KOPT-K1 (cell line): ENCODE results near the gene ARAP1.
"Not testable (repeated sequence)": the region's sequence is repeated elsewhere in the genome, so short reads cannot be mapped to it uniquely, and the experiment has no call there.

Experiments used
- H3K27ac ChIP-seq: fragments of 200-600 bp; sonication (generic); 2 replicates; pipeline ENCODE4 v1.5.1; 2016; ENCODE audit warnings: antibody characterized with exemption, mild to moderate bottlenecking, low read depth, low read length; ENCODE audit not compliant: poor library complexity, severe bottlenecking
- H3K36me3 ChIP-seq: fragments of 200-600 bp; sonication (generic); 2 replicates; pipeline ENCODE4 v1.5.1; 2017; ENCODE audit warnings: antibody characterized with exemption, mild to moderate bottlenecking, low read length, moderate library complexity; ENCODE audit not compliant: insufficient read depth
- H3K9me3 ChIP-seq: fragments of 200-600 bp; sonication (generic); 2 replicates; pipeline ENCODE4 v1.5.1; 2017; ENCODE audit warnings: antibody characterized with exemption, low read length, mild to moderate bottlenecking; ENCODE audit not compliant: insufficient read depth, poor library complexity, severe bottlenecking

The ARAP1 gene

DNA sequence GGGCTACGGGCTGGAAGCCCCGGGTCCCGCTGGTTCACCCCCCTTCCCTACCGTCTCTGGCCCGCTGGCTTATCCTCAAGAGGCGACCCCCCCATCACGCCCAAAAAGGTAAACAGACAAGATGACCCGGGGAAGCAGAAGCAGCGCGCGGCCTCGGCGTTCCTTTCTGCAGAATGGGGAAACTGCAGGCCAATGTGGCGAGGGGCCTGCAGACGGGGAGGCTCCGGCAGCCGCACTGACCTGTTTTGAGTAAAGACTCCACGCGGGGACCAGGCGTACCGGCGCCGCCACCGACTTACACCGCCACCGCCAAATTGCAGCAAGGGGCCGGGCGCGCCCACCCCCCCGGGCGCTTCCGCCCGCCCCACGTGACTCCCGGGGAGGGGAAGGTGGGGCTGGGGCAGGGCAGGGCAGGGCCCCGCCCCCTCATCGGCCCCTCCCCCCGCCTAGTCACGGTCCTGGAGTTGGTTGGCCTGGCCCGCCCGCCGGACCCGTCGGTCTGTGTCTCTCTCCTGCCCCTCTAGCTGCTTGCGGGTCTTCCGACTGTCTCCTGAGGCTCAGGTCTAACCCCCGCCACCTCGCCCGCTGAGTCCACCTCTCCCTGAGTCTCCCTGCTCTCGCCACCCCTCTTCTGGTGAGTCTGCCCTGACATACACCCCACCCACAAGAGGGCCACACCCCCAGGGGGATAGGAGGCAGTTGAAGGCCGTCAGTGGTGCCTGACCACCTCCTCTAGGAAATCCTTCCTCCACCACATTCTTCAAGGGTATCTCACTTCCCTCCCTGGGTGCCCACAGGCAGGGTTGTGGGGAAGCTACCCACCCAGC is at the start of gene ARAP1:
ARAP1 (minus strand) TSS at position 321 of the 827 bp plus-strand sequence. CDS start 25,280 bp downstream, outside the sequence.
- peak within 1 kb of the TSS; percentile 76 for H3K27ac ChIP-seq
- H3K36me3 ChIP-seq: no peaks in the 10 kb centered on the region
- H3K9me3 ChIP-seq: no peaks in the 10 kb centered on the region

DNA sequence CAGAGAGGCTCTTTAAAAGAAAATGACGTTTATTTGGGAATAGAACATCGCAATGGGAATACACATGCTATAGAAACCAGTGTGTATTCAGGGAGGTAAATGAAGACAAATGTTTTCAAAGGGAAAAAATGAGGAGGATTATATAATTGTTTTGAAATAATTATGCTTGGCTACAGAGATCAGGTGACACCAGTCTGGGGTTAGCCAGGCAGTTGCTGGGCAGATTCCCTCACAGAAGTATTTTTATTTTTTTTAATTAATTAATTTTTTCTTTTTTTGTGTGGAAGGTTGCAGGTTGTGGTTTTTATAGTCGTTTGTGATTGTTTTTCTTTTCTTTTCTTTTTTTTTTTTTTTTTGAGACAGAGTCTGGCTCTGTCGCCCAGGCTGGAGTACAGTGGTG is 47.2 kb upstream of the ARAP1 start:
- H3K9me3 ChIP-seq: no peaks in the 10 kb centered on the region
- no peaks in the 10 kb centered on the region for H3K36me3 ChIP-seq
- H3K27ac ChIP-seq: no peak overlapping the region

DNA sequence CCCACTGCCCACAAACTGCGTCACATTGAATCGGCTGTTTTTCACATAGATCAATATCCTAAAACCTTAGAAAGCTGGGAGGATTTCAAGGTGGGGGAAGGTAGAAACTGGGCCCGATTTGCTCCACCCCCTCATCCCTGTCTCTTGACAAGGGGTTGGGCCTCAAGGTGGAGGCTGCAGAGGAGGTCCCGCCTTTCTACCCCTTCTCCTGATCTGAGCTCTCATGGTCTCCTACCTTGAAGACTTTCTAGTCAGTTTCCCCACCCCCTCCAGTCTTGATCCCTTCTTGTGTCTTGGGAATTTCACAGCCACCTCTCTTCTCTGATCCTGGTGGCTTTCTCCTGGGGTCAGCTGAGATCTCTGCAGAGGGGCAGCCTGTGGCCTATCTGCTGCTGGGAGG is 46.2 kb upstream of the ARAP1 start:
- no peaks in the 10 kb centered on the region for H3K9me3 ChIP-seq
- no peak overlapping the region for H3K27ac ChIP-seq

DNA sequence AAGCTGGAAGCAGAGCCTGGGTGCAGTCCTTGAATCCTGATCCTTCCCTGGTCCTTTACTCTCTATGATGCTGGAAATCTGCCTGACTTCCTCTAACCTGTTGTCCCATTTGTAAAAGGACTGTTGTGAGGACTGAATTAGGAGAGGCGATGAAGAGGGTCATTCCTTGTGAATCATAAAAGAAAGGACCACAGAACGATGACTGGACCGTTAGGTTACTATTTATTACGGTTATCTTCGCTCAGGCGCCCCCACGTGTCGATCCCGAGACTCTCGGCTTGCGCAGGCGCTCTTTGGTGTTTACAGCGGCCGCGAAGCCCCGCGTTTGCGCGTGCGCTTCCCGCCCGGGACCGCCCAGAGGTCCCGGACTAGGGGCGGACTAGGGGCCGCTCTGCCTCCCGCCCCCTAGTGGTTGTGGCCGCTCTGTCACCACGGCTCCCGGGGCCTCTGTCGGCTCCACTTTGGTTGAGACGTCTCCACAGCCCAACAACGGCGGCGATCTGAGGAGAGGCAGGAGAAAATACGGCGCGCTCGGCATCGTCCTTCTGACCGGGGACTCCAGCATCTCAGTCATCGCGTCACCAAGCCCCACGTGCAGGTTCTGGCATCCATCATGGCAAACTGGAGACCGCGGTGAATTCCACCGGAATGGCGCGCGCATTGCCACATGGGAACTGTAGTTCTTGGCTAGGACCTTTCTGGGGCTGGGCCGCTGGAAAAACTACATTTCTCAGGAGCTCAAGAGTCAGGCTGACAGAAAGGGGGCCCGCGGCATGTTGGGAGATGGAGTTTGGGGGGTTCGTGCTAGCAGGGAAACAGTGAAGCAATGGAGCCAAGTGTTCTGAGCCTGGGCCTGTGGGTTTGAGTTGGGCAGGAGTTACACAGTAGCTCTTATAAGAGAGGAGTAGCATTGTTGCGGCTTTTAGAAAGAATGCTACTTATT is 41.5 kb upstream of the ARAP1 start, which contains the start of gene STARD10:
STARD10 (minus strand) TSS at position 623 of the 943 bp plus-strand sequence. CDS start 12,866 bp downstream, outside the sequence.
- Histone ChIP-seq H3K9me3 (no peaks in the 10 kb centered on the region), H3K27ac (peak within 1 kb of the TSS; percentile 69), H3K36me3 (no peaks in the 10 kb centered on the region)

More for the DNA sequence above, 46.2 kb upstream of the ARAP1 start:
- H3K36me3 ChIP-seq: no peaks in the 10 kb centered on the region

DNA sequence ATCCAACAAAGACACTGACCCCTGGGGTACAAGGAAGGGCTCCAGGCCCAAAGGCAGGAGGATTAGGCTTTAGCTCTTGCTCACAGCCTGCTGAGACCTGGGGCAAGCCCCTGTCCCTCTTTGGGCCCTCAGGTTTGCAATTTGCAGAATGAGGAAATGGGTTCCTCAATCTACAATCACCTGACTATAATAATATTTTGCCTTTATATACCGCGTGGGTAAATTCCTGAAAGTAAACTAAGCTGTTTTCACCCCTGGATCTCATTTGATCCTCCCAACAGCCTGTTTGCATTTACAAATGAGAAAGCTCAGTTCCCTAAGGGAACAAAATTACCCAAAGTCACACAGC is 40.8 kb upstream of the ARAP1 start:
- peak overlapping the region; percentile 69 for H3K27ac ChIP-seq
- H3K9me3 ChIP-seq: no peaks in the 10 kb centered on the region

DNA sequence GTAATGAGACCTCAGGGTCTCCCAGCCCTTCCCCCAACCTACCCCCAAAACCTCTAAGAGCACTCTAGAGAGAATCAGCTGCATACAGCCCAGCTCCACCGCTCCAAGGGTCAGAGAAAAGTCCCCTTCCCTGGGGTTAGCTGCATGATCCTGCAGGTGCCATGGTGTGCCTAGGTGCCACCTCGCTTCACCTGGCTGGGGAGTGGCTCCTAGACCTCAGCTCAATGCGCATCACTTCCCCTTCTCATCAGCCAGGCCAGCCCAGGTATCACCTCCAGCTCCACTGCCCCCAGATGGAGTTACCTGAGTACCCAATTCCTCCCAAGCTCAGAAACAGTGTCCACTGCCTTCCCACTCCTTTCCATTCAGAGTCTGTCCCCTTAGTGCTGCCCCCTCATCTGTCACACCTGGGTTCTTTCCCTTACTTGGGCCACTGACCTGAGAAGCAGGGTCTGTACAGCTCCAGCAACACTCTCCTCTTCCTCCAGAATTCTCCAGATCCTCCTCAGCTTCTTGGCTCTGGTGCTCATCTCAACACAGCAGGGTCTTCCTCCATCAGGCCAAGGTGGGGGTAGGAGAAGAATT is 40.3 kb upstream of the ARAP1 start:
- Histone ChIP-seq H3K27ac (peak overlapping the region; percentile 69), H3K36me3 (no peaks in the 10 kb centered on the region), H3K9me3 (no peaks in the 10 kb centered on the region)

More for the DNA sequence above, 40.8 kb upstream of the ARAP1 start:
- H3K36me3 ChIP-seq: no peaks in the 10 kb centered on the region

DNA sequence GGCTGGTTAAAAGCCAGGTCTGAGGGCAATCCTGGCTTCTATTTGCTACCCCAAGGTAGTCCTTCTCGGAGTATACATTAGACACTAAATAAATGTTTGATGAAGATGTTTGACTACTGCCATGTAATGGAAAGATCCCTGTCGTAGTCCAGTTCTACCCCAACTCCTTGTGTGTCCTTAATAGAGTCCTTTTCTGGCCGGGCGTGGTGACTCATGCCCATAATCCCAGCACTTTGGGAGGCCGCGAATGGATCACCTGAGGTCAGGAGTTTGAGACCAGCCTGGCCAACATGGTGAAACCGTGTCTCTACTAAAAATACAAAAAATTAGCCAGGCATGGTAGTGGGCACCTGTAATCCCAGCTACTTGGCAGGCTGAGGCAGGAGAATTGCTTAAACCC is 39.0 kb upstream of the ARAP1 start:
- not testable (repeated sequence) for H3K36me3 ChIP-seq, H3K27ac ChIP-seq, H3K9me3 ChIP-seq

DNA sequence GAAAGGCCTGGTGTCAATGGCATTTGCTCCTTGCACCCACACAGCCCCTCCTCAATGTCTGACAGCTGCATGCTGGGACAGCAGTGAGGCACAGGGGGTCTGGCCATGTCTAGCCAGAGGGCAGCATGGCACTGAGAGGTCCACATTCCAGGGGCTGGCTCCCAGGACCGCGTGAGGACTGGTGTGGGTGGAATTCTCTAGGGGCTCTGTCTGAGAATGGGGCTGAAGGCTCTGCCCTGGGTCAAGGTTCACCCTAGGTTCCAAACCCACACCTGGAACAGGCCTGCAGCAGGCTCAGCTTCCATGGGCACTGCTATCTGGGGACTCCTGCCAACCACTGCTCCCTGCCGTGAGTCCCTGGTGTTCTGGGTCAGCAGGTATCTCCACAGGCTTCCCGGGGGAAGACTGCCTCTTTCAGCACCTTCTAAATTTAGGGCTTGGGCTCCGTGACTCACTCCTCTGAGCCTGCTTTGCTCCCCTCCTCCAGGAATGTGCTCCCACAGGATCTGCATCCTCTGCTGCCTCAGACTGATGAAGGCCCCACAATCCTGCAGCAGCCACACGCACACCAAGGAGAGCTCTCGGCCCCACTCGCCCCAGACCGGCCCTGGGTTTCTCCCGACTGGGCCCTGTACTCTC is 37.4 kb upstream of the ARAP1 start:
- no peaks in the 10 kb centered on the region for H3K36me3 ChIP-seq
- no peak overlapping the region for H3K27ac ChIP-seq
- H3K9me3 ChIP-seq: no peaks in the 10 kb centered on the region

DNA sequence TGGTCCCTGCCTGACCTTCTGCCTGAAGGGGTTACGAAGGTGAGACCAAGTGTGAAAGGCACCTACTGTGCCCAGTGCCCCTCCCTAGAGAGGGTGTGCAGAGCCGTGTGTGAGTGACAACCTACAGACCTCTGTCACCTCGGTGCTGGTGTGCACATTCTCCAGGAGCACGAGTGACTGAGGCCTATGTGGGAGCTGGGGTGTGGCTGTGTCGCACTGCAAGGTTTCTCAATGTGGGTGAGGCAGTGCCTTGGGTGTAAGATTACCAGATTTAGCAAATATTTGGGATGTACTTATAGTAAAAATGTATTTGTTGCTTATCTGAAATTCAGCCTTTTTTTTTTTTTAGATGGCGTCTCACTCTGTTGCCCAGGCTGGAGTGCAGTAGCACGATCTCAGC is 36.0 kb upstream of the ARAP1 start:
- Histone ChIP-seq H3K9me3 (no peaks in the 10 kb centered on the region), H3K36me3 (no peaks in the 10 kb centered on the region), H3K27ac (no peak overlapping the region)

DNA sequence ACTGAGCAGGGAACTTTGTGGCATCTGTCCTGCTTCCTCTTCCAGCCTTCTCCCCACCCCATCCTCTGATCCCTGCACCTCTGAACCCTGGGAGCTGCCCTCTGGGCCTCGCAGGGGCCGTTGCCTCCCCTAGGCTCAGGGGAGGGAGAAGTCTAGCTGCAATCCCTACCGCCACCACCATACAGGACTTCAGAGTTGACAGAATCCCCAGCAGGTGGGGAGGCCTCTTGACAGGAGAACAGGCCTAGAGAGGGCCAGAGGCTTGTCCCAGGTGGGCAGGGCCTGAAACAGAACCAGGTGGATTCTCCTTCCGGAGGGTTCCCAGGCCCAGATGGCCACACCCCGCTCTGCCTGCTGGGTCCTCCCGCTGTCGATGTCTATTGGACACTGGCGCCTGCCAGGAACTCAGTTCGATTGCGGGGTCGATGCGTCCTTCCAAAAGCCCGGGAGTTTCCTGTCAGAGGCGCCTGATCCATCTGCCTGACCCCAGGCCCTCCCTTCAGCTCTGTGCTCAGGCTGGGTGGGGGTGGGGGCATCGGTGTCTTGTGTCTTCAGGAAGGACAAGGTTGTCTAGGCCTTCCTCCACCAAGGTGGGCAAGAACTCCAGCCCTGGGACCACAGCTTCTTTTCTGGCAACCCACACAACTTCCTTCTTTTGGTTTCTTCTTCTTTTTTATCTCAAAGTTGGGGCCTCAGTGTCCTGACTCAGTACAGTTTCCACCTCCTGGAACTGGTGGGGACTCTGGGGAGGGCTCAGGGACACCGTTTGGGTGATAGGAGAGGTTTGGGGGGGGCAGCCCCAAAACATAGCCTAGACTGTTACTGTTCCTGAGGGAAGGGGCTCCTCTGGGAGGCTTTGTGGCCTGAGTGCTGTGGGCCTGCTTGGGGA is 35.3 kb upstream of the ARAP1 start:
- no peak overlapping the region for H3K27ac ChIP-seq
- H3K9me3 ChIP-seq: no peaks in the 10 kb centered on the region
- H3K36me3 ChIP-seq: no peaks in the 10 kb centered on the region

DNA sequence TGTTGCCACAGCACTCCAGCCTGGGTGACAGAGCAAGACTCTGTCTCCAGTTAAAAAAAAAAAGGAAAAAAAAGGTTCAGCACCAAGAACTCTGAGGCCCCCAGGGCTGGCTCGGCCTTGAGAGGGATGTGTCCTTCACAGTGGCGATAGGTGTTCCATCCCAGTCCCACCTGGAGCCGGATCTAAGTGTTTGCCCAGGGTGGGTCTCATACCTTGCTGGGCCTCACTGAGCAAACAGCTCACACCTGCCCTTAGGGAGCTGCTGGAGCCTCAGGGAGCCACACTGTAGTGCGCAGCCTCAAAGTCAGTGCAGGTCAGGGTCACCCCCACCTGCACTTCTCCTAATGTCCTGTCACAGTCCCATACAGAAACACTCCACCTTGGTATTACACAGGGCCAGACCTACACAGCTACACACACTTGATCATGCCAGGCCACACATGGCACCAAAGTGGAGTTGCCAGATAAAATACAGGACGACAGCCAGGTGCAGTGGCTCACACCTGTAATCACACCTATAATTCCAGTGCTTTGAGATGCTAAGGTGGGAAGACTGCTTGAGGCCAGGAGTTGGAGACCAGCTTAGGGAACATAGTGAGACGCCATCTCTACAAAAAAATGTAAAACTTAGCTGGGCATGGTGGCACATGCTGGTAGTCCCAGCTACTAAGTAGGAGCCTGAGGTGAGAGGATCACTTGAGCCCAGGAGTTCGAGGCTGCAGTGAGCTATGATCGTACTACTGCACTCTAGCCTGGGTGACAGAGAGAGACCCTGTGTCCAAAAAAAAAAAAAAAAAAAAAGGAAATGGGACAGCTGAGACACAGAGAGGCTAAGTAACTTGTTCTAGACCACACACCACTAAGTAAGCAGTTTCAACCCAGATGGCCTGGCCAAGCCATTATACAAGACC is 34.4 kb upstream of the ARAP1 start:
- Histone ChIP-seq H3K27ac (no peak overlapping the region), H3K36me3 (no peaks in the 10 kb centered on the region), H3K9me3 (no peaks in the 10 kb centered on the region)

DNA sequence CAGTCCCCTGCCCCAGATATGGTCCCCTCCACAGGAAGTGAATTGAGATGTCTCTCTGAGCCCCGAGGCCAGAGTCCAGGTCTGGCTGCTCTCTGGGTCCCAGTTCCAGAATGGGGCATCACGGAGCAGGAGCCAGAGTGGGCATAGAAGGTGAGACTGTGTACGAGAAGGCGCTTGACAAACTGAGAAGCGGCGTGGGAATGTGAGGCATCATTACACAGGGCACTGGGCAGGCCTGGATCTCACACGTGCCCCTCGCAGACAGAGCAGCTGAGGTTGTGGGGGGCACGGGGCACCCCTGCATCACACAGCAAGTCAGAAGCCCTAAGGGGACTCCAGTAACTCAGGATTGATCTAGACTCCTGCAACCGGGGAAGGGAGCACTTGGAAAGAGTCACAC is 32.5 kb upstream of the ARAP1 start:
- H3K27ac ChIP-seq: no peak overlapping the region
- no peaks in the 10 kb centered on the region for H3K9me3 ChIP-seq
- no peaks in the 10 kb centered on the region for H3K36me3 ChIP-seq
